Activated CD4-positive, alpha-beta T cell treated with anti-CD3 and anti-CD28 coated beads, Interleukin-2, amount 50 U/mL, for 1 hour (primary cell): Measurements from ENCODE around the gene PLEKHG4B.
"Not testable (repeated sequence)": the region's sequence is repeated elsewhere in the genome, so short reads cannot be mapped to it uniquely, and the experiment has no call there.

Source experiments
- DNase-seq: peaks from one replicate; pipeline ENCODE4 v3.0.0-alpha.2; 2020

The PLEKHG4B gene

DNA sequence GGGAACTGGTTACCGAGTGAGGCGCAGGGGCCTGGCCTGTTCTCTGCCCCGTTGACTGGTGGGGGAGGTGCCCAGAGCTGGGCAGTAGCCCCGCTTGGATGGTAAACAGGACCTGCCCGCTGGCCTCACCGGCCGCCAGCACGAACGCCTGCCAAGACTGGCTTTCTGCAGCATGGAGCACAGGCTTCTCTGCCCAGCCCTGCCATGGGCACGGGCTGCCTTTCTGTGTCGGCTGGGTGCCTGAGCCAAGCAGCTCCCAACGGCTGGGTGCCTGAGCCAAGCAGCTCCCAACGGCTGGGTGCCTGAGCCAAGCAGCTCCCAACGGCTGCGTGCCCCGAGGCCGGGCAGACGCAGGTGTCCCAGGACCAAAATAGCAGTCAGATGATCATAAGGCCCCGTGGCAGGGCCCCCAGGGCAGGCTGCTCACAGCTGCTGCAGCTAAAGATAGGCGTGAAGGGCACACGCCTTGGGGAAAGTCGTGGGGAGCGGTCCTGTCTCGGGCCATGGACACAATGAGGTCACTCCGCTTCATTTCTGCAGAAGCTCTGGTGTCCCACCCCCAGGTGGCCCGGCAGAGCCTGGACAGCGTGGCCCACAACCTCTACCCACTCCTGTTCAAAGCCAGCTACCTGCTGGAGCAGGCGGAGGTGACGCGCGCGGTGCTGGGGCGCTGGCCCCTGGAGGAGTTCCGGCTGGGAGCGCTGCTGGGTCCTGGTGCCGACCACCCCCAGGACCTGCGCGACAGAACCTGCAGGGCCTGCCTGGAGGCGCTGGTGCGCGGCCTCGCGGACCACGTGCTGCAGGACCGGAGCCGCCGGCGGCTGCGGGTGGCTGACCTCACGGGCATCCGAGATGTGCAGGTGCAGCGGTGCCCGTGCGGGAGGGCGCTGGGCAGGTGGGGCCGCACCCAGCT lies 99.3 kb downstream of the PLEKHG4B start, which contains the start of gene LRRC14B:
LRRC14B (plus strand) TSS at position 460 of the 913 bp plus-strand sequence; CDS start at position 504, 44 bp downstream.
- DNase-seq, result peak; percentile 8

- DNase-seq, result no peak
Observed at GRCh38 chr5:191949-192690, 100.2 kb downstream of the PLEKHG4B start.

DNA sequence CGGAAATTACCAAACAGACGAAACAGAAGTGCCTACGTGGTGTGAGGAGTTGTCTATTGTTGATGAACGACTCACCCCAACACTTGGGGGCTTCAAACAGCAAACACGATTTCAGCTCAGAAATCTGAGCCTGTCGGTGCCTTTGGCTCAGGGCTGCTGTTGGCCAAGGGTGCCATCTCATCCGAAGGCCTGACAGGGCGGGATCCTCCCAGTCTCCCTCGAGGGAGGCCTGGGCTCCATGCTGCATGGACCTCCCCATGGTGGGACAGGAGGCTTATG lies 100.7 kb downstream of the PLEKHG4B start:
- DNase-seq, result no peak

- DNase-seq, result no peak
Observed at GRCh38 chr5:192970-193831, 101.2 kb downstream of the PLEKHG4B start.

DNA sequence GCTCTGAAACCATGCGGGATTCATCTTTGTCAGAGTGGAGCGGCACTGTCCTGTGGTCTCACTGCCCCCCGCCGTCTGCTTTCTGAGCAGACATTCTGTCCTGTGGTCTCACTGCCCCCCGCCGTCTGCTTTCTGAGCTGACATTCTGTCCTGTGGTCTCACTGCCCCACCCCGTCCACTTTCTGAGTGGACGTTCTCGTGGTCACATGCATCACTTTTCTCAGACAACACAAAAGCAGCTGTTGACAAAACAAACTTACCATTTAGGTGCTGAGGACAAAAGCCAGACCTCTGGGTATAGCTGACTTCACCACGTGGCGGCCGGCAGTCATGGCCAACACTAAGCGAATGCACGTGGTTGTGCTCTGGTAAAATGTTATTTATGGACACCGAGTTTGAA lies 102.1 kb downstream of the PLEKHG4B start:
- no peak for DNase-seq

DNA sequence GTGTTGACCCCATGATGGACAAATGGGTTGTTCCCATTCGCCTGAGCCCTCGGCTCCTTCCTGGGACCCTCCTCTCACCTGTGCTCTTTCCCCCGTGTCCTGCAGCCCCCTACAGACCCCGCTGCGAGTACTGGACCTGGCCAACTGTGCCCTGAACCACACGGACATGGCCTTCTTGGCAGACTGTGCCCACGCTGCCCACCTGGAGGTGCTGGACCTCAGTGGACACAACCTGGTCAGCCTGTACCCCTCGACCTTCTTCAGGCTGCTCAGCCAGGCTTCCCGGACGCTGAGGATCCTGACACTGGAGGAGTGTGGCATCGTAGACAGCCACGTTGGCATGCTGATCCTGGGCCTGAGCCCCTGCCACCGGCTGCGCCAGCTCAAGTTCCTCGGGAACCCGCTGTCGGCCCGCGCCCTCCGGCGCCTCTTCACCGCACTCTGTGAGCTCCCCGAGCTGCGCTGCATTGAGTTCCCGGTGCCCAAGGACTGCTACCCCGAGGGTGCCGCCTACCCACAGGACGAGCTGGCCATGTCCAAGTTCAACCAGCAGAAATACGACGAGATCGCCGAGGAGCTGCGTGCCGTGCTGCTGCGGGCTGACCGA lies 102.7 kb downstream of the PLEKHG4B start:
- no peak for DNase-seq

DNA sequence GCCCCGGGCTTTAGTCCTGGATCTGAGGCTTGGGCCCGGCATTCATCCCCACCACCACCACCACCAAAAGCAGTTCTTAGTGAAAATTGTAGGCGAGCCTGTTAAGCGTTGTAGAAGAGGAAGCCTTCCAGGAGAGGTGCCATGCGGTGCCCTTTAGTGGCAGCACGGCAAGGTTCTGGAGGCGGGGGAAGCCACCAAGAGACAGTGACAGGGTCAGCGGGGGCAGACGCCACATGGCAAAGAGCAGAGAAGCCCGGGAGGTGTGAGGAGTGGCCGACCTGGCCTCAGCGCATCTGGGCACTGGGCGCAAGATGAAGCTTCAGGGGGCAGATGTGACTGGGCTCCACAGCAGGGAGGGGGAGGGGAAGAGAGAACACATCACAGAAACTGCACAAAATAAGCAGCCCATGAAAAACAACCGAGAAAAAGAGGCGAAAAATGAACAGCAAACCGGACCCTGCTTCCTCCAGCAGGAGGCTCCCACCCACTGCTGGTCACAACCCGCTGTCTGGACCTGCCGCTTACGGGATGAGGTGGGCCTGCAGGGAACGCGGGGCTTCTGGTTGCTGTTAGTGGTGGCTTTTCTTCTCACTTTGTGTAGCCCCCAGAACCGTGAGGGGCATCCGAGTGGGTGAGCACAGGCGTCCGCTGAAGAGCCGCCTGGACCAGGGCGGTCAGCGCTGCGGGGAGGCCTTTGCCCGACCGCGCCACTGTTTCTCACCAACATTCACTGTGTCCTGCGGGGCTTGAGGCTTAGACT lies 103.6 kb downstream of the PLEKHG4B start:
- DNase-seq, result no peak

- DNase-seq, result no peak
Observed at GRCh38 chr5:196350-196749, 104.4 kb downstream of the PLEKHG4B start.

DNA sequence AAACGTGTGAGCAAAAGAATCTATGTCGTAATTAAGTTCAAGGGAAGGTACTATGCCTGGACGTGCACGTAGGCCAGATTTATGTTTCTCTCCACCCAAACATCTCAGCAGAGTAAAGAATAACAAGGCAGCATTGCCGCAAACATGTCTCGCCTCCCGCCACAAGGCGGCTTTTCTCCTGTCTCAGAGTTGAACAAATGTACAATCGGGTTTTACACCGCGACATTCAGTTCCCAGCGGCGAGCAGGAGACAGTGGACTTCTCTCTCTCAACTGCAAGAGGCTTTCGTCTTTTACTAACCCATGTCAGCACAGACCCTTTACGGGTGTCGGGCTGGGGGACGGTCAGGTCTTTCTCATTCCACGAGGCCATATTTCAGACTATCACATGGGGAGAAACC lies 105.1 kb downstream of the PLEKHG4B start:
- not testable (repeated sequence) for DNase-seq

DNA sequence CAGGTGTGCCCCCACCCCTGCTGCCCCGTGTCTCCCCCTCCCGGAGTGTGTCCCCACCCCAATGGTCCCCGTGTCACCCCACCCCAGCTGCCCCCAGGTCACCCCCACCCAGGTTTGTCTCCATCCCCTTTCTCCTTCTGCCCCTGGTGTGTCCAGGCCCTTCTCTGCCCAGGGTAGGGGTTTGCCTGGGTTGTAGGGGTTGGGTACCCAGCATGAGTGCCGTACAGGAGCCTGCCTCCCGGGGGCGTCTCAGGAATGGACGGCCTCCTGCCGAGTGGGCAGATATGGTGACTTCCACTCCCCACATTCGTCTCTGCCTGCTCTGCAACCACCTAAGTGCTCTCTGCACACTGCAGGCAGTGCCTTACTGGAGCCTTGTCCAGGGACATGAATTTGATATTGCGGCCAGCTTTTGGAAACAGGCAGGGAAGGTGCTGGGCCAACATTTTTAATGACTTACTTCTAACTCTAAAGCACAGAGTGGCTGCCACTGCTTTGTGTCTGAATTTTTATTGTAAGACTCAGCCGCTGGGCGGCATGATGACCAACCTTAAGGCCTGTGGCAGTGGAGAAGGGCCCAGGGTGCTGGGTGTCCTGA lies 106.0 kb downstream of the PLEKHG4B start:
- DNase-seq, result no peak

- DNase-seq, result no peak
Observed at GRCh38 chr5:198516-199196, 106.7 kb downstream of the PLEKHG4B start.

GRCh38 chr5:199197-199949 lies 107.4 kb downstream of the PLEKHG4B start:
- no peak for DNase-seq

- DNase-seq, result no peak
Observed at GRCh38 chr5:199950-200645, 108.1 kb downstream of the PLEKHG4B start.

GRCh38 chr5:200985-201384 lies 109.0 kb downstream of the PLEKHG4B start:
- no peak for DNase-seq

GRCh38 chr5:201672-202071 lies 109.7 kb downstream of the PLEKHG4B start:
- no peak for DNase-seq

DNA sequence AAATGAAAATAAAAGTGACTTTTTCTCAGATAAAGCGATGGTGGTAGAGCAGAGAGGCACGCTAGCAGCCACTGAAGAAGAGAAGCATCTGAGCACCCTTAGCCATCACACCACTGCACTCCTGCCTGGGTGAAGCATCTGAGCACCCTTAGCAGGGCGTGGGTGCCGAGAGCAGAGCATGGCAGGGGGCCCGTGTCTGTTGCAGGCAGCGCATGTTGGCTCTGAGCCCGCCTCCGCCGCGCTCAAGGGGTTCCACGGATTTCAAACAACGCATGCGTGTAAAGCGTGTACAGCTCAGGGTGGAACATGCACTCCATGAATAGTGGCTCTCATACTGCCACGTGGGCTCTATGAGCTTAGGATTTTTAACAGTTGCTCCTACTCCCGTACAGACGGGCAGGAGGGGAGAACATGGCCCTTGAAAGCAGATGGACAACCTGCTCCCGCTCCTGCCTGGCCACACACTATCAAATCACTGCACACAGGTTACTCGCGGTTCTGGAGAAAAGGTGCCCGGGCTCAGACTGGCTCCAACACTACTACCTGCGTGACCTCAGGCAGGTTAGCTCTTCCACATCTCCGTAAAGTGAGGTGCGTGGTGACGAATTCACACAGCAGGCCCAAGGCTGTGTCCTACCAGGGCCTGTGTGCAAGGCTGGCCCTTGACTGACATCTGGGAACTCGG lies 111.4 kb downstream of the PLEKHG4B start:
- DNase-seq, result no peak

DNA sequence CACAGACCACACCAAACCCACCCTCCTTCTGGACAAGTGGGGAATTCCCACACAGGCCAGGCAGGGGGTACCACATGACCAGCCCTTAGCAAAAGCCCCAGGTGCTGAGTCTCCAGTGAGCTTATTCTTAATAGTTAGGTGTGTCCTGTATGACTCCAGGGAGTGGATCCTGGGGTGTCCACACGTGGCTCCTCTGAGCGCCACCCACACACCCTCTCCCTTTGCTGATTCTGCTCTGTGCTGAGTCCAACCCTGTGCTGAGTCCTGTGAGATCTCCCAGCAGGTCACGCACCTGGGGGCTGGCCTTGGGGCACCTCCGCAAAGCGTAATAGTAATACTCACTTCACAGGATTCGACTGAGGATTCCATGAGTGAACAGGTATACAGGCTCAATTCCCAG lies 112.0 kb downstream of the PLEKHG4B start:
- DNase-seq, result no peak

DNA sequence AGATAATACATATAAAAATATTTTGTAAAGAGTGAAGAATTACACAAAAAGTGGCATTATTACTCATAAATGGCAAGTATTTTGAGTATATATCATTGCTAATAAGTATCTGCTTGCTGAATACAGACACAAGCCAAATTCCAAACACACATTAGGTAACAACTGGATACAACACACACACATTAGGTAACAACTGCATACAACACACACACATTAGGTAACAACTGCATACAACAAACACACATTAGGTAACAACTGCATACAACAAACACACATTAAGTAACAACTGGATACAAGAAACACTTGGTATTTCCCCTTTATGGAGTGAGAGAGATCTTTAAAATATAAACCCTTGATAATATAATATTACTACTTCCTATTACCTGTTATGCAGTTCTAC lies 112.5 kb downstream of the PLEKHG4B start:
- no peak for DNase-seq
